Measurements from ENCODE around the gene PARP8.
"Not testable (repeated sequence)": the region's sequence is repeated elsewhere in the genome, so short reads cannot be mapped to it uniquely, and the experiment has no call there.

The PARP8 gene

GRCh38 chr5:50666261-50667022, at the start of gene PARP8:
TSS of gene PARP8 (plus strand) at chr5:50666637. CDS start at chr5:50667096, 459 bp downstream.
- DNase-seq, result peak; percentile 40

GRCh38 chr5:50623666-50624065, 42.8 kb upstream of the PARP8 start:
- DNase-seq, result no peak

- DNase-seq, result peak; percentile 17
Measured at GRCh38 chr5:50634866-50635265, 31.6 kb upstream of the PARP8 start.

DNA sequence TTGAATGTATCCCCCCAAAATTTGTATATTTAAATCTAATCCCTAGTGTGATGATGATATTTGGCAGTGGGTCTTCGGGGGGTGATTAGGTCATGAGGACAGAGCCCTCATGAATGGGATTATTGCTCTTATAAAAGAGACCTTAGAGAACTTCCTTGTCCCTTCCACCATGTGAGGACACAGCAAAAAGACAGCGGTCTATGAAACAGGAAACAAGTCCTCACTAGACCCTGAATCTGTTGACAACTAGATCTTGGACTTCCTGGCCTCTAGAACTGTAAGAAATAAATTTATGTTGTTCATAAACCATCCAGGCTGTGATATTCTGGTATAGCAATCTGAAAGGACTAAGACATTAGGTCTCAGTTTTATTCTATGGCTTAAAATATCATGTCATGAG, 28.9 kb upstream of the PARP8 start:
- not testable (repeated sequence) for DNase-seq

DNA sequence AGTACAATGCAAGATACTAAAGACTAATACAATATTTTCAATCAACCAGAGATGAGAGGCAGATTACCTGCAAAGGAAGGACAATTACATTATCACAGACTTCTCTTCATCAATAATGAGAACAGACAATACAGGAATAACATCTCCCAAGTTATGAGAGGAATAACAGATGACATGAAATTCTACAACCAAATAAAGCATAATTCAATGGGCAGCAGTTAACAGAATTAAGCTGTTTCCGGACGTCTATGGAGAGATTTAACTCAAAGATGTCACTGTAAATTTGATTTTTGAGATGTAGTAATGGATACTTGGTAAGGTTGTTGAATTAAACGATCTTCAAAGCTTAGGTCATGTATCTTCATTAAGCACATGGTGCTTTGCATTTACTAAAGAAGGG, 19.8 kb upstream of the PARP8 start:
- DNase-seq, result no peak

GRCh38 chr5:50647726-50648125, 18.7 kb upstream of the PARP8 start:
- no peak for DNase-seq

- no peak for DNase-seq
Measured at GRCh38 chr5:50653946-50654345, 12.5 kb upstream of the PARP8 start.

GRCh38 chr5:50655067-50655809, 11.2 kb upstream of the PARP8 start:
- DNase-seq, result no peak

DNA sequence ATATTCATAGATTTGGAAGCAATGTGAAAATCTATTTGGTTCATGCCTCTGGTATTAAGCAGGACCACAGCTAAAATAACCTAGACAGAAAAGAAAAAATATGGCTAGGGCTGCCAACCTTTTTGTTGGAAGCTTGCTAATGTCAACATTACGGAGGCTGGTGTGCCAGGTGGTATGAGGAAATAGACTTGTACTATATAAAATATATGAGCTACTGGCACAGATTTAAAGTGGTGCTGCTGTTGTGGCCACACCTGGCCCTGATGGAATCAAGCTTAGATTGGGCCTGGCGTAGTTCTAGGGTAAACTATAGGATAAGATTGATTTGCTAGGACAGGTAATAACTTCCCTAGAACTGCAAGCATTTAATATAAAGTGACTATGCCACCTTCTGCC, 10.6 kb upstream of the PARP8 start:
- no peak for DNase-seq

- no peak for DNase-seq
Measured at GRCh38 chr5:50657044-50657443, 9.4 kb upstream of the PARP8 start.

DNA sequence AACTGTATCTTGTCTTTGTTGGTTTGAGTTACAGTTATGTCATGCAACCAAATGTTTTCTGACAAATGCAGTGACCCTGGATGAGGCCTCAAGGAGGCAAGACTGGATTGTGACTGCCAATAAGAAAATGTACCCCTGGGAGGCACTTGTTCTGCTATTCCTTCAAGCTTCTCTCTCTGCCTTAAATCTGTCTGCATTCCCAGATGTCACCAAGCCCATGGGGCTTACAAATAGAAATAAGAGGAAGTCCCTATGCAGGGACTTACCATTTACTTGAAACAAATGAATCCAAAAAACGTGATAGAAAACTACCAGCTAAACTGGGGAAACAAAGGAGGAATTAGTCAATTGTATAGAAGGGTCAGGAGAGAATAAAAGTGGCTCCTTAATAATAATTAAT, 8.2 kb upstream of the PARP8 start:
- DNase-seq, result no peak

- no peak for DNase-seq
Measured at GRCh38 chr5:50663636-50664035, 2.8 kb upstream of the PARP8 start.

DNA sequence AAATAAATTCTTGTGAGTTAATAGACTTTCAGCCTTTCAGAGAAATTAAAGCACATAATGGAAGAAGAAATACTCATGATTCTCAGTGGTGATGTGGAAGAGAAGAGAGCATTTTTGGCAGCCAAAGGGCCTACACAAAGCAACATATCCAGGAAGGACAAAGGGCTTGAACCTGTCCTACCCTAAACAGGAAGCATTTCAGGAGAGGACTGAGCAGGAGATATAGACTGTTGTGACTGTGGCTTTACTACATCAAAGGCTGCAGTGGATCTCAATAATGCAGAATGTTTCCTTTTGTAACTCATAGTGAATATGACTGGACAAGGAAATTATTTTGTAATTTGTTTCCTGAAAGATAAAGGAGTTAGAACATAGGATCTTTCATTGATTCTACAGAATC, 1.3 kb upstream of the PARP8 start:
- no peak for DNase-seq

- peak; percentile 28 for DNase-seq
Measured at GRCh38 chr5:50665761-50666202, 655 bp upstream of the PARP8 start.

DNA sequence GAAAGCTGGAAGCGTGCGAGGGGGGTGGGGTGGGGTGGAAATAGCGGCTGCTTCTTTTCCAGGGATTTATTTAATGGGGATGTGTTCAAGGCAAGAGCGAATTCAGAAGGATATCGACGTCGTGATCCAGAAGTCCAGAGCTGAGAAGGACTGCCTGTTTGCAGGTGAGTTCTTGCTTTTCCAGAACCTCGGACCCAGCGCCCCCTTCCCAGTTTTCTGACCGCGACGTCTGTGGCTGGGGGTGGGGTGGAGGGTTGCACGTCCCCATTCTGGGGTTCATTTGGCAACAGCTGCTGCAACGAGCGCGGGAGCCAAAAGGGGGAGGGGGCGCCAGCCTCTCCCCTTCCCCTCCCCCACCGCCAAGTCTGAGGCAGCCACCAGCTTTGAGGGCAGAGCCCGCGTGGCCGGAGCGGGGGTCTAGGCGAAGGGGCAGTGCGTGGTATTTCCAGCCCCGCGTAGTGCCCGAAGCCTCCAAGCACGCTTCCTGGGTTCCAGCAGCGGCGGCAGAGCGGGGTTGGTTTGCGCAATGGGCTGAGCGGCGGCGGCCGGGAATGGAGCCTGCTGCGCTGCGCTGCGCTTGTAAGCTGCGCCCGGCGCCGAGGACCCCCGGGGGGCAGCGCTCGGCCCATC, 701 bp downstream of the PARP8 start:
- DNase-seq, result peak; percentile 53

DNA sequence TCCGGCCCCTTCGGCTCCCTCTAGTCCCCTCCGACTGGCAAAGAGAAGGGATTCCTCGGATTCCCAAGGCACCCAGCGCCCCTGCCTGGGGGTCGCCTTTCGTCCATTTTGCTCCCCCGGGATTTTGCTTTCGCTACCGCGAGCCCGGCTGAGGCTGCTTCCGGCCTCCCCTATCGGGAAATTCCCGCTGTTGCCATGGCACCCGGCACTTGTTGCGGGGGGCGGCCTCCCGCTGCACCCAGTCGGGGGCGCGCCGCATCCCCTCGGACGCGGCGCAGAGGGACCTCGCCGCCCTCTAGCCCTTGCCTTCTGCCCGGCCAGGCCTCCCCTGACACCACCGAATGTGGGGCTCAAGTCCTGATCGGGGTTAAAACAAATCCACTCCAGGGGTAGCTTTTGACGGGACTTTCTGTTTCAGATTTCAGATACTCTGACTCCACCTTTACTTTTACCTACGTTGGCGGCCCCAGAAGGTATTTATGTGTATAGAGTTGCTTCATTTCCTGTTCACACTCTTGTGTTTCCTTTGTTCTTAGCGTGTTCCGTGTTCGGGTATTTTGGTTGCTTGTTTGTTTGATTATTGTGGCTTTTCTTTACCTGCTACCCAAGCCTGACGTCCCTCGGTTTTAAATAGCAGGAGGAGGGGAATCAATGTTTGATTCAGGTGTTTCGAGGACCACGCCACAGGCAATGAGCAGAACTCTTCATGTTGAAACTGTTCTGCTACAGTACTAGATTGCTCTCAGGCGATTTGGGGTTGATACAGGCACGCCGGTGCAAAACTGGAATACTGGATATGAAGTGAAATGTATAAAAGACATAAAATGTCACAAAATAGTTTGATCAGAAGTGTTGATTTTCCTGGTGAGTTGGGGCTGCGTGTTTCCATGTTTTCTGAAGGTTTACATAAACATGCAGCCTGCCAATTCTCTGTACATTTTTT, 1.5 kb downstream of the PARP8 start:
- DNase-seq, result peak; percentile 88

GRCh38 chr5:50668636-50669035, 2.2 kb downstream of the PARP8 start:
- not testable (repeated sequence) for DNase-seq

- no peak for DNase-seq
Measured at GRCh38 chr5:50672663-50673062, 6.2 kb downstream of the PARP8 start.

GRCh38 chr5:50673444-50673843, 7.0 kb downstream of the PARP8 start:
- DNase-seq, result not testable (repeated sequence)

DNA sequence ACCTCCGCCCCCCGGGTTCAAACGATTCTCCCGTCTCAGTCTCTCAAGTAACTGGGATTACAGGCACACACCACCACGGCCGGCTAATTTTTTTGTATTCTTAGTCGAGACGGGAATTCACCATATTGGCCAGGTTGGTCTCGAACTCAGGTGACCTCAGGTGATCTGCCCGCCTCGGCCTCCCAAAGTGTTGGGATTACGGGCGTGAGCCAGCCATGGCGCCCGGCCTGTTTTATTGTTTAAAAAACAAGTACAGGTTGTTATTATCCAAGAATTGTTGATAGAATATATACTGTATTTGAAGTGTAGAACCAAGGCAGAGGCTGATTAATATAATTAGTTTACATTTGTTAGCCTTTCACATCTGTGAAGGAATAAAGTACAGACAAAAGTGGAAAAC, 8.9 kb downstream of the PARP8 start:
- no peak for DNase-seq

- not testable (repeated sequence) for DNase-seq
Measured at GRCh38 chr5:50679554-50679953, 13.1 kb downstream of the PARP8 start.

DNA sequence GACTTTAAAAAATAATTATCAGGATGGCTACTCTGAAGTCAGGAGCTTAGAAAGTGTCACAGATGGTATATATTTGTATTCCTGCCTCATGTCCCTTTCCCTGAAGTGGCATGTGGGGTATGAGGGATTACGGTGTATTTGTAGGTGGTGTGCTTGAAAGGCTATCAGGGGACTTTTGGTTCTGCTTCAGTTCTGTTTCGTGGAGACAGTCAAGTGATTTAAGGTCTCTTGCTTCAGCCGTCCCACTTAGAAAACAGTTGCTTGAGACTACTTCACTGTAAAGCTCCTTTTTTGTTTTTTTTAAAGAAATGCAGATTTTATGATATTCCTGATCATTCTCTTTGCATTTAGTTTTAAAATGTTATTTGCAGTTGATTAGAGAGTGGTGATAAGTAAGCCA, 18.3 kb downstream of the PARP8 start:
- DNase-seq, result no peak

DNA sequence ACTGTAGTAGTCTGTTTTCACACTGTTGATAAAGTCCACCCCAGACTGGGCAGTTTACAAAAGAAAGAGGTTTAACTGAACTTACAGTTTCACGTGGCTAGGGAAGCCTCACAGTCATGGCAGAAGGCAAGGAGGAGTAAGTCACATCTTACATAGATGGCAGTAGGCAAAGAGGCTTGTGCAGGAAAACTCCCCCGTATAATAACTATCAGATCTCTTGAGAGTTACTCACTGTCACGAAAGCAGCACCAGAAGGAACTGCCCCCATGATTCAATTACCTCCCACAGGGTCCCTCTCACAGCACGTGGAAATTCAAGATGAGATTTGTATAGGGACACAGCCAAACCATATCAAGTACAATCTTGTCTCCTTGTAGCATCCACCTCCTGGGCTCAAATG, 21.1 kb downstream of the PARP8 start:
- DNase-seq, result no peak

Measured in stimulated activated CD4-positive, alpha-beta T cell treated with anti-CD3 and anti-CD28 coated beads, Interleukin-4, amount 100 ng/mL, for 24 hours (primary cell).